ENCODE results near the gene PTPRN2.
"Not testable (repeated sequence)": the region's sequence is repeated elsewhere in the genome, so short reads cannot be mapped to it uniquely, and the experiment has no call there.

PTPRN2 gene

DNA sequence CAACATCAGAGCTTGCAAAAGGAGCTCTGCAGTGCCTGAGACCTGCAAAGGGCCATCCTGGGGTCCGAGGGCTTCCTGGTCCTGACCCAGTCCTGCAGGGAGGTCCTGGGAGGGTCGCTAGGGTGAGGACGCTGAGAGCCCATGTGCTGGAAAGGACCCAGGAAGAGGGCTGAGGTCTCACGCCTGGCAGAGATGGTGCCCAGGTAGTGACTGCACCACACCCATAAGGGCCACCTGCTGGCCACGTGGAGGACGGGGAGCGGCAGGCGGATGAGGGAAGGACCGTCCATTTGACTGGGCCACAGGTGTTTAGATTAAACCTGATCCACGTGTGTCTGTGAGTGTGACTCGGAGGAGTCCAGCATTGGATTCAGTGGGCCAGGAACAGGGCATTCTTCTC, 858.1 kb downstream of the PTPRN2 start:
- no peak for DNase-seq (ENCODE audit: low spot score)
- FAIRE-seq: no peak

DNA sequence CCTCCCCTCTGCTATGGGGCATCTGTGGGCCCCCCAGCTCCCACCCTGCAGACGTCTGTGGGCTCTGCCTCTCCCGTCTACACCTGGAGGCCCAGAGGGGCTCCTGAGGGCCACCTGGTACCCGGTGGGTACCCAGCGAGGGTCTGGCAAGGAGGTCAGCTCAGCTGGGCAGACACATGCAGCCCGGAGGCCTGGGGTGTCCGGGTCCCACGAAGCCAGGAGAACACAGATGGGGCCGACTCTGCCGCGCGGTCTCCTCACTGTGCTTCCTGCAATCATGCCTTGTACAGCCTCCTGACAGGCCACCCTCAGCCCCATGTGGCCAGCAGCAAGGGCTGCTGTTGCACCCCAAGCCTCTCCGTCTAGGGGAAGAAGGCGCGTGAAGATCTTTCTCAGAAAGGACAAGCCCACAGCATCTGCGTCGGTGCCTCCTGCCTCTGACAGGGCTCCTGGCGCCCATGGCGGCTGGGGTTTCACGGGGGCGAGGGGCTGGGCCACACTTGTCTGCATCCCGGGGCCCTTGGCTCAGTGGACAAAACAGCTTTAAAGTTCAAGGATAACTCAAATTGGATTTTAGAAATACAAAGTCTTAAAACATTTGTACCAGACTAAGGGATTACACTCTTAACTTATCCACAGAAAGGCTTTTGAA, 859.5 kb downstream of the PTPRN2 start:
- no peak for FAIRE-seq

DNA sequence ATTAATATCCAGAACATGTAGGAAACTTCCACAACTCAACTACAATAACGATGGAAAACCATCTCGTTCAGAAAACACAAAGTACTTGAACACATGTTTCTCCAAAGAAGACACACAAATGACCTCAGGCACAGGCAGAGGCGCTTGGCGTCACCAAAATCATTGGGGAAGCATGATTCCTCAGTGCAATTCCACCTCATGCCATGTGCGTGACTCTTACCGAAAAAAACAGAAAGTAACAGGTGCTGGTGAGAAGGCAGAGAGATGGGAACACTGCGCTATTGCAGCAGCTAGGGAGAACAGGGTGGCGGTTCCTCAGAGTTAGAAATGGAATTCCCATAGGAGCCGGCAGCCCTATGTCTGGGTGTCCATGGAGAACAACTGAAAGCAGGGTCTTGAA, 860.9 kb downstream of the PTPRN2 start:
- FAIRE-seq (no peak), DNase-seq (ENCODE audit: low spot score) (no peak)

More for the DNA sequence above, 859.5 kb downstream of the PTPRN2 start:
- DNase-seq (ENCODE audit: low spot score): no peak

DNA sequence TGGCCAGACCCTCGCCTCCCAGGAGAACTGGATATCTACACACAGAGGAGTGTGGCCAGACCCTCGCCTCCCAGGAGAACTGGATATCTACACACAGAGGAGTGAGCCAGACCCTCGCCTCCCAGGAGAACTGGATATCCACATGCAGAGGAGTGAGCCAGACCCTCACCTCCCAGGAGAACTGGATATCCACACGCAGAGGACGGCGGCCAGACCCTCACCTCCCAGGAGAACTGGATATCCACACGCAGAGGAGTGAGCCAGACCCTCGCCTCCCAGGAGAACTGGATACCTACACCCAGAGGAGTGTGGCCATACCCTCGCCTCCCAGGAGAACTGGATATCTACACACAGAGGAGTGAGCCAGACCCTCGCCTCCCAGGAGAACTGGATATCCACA, 862.3 kb downstream of the PTPRN2 start:
- FAIRE-seq: not testable (repeated sequence)

DNA sequence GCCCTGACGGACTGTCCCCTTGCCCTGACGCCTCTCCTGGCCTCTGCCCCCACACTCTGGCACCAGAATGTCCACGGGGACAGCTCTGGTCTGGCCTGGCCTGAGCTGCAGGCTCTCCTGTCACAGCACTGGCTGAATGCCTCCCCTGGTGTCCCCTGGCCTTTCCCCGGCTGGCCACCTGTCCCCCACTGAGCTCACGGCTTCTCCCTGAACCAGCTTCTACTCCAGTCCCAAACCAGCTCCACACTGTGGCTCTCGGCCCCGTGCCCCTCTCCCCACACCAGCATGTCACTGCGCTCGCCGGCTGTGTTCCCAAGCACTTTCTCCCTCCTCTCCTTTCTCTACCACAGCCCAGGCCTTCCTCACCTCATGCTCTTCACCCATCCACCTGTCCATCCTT, 864.4 kb downstream of the PTPRN2 start:
- FAIRE-seq (no peak), DNase-seq (ENCODE audit: low spot score) (no peak)

More for the DNA sequence above, 862.3 kb downstream of the PTPRN2 start:
- DNase-seq (ENCODE audit: low spot score): not testable (repeated sequence)

DNA sequence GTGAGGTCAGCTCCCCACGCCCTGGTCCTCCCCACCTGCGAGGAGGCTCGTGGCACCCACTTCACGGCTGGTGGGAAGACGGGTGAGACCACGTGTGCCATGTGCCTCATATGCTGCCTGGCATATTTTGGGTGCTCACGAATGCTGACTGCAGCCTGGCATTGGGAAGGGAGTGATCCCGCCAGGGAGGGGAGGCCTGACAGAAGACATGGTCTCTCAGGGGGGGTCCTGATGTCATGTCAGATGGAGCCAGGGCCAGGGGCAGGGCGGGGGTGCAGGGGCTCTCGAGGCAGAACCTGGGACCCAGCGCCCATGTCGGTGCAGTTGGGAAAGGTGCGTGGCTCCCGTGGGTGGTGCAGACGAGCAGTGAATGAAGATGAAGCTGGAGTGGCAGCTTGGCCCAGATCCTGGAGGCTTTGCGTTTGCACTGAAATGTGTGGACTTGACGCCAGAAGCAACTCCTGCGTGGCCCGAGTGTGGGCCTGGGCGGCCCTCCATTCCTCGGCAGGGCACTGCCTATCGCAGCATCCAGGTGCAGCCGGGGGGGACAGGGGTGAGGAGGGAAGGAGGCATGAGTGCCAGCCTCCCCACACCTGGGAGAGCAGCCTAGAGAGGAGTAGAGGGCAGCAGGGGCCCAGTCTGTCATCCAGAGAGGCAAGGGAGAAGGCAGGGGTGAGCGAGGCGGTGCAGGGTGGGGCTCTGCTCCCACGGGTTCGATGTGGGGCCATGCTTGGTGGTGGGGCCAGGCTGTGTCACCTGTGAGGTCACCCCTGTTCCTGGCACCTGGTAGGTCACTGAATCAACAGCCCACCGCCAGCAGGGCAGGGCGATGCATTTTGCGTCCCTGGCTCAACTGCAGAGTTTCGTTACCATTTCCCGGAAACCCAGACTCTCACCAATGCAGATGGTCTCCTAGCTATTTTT, 865.2 kb downstream of the PTPRN2 start:
- FAIRE-seq: no peak

DNA sequence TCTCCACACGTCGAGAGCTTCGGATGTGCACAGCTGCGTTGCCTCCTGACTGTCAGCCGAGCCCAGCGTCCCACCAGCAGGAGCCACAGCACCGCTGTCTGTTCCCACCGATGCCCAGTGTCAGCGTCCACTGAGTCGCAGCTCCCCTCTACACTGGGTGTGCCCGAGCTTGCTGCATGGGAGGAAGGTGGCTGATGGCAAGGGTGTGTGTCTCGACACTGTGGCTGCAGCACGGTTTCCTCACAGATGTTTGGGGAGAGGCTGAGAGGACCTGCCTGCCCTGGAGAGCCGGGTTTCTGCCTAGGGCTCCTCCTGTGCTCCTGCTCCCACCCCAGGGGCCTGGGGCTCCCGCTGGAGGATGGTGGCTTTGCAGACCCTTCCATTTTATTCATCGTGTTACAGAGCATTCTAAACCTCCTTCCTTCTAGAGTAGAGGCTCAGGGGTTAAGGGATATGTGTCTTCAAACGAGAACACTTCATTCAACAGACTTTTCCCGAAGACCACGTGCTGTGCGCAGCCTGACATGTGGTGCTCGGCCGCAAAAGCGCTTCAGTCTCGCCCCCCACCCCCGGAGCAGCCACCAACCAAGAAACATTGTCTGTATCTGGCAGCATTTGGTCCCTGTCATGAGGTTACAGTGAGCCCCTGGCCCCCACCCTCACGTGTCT, 866.0 kb downstream of the PTPRN2 start:
- DNase-seq (ENCODE audit: low spot score) (no peak), FAIRE-seq (no peak)

More for the DNA sequence above, 865.2 kb downstream of the PTPRN2 start:
- no peak for DNase-seq (ENCODE audit: low spot score)

DNA sequence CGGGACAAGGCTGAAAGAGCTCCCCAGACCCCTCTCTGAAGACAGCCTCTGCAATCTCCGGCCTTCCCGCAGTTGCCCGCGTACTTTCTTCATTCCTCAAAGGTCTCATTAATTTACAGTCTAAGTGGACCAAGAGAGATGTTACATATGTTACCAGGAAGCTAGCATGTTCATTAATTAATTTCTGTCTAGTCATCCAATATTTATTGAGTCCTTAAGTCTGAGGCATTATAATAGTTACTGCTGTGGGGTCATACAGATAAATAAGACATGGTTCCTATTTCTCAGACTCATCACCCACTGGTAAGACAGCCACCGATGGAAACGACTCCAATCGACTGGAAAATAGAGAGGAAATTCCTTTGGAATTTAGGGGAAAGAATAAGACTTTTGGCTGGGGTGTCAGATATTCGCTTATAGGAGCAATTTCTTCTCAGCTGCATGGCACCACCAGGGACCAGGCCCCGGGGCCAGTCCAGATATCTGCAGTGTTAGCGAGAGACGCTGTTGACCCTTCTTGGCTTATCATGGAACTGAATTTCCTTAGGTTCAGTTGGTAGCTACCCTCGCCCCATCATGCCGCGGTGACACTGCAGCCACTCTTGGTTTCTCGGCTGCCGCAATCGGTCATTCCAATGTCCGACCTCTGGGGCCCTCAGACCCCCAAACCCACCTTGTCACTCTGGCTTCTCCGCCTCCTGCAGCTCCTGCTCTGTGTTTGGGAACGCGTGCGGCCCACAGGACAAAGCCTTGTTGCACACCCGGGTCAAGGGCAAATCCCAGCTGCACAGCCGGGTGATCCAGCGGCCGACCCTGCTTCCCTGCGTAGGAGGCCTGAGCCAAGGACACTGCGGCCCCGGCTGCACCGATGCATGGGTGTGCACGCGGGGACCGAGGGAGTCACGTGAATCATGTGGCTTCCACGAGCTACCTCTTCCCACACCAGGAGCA, 867.6 kb downstream of the PTPRN2 start:
- no peak for FAIRE-seq
- DNase-seq (ENCODE audit: low spot score): no peak

DNA sequence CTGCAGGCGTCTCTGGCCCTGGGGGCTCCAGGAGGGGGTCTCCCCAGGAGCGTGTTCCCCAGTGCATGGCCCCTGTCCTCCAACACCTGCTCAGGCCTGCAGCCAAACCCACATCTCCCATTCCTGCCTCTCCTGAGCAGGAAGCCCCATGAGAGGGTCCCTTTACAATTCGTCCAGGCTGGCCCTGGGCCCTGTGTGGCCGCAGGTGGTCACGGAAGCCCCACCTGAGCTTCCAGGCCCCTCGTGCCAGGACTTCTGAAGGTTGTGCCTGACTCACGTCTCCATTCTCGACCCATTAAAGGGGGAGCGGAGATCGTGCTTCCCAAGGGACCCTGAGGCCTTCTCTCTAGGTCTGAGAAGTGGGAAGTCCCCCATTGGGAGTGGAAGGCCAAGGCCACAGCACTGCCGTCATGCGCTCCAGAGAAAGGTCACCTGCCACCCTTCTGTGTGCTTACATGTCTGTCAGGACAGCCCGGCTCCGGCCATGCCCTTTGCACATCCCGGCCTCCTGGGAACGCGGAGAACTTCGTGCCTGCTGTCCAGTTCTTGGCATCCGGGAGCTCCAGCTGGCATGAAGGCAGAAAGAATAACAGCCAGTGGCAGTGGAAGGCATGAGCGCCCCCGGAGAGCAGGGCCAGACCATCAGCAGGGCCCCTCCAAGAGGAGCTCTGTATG, 868.5 kb downstream of the PTPRN2 start:
- FAIRE-seq: no peak
- DNase-seq (ENCODE audit: low spot score): no peak

DNA sequence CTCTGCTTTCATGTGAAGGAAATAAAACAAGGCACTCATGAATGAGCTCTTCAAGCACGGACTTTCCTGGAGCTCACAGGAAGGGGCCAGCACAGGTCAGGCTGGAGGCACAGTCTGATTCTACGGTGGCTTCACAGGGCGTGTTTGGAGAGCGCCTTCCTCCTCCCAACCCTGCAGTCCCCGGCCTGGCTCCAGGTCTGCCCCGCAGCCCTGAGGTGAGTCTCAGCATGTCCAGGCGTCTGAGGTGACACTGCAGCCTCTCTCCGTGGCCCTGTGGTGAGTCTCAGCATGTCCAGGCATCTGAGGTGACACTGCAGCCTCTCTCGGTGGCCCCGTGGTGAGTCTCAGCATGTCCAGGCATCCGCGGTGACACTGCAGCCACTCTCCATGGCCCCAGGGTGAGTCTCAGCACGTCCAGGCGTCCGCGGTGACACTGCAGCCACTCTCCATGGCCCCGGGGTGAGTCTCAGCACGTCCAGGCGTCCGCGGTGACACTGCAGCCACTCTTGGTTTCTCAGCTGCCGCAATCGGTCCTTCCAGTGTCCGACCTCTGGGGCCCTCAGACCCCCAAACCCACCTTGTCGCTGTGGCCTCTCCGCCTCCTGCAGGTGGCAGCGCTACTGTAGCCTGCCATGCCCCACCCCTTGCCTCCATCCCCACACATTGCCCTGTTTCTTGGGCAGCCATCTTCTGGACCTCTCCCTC, 869.2 kb downstream of the PTPRN2 start:
- DNase-seq (ENCODE audit: low spot score): no peak
- no peak for FAIRE-seq

DNA sequence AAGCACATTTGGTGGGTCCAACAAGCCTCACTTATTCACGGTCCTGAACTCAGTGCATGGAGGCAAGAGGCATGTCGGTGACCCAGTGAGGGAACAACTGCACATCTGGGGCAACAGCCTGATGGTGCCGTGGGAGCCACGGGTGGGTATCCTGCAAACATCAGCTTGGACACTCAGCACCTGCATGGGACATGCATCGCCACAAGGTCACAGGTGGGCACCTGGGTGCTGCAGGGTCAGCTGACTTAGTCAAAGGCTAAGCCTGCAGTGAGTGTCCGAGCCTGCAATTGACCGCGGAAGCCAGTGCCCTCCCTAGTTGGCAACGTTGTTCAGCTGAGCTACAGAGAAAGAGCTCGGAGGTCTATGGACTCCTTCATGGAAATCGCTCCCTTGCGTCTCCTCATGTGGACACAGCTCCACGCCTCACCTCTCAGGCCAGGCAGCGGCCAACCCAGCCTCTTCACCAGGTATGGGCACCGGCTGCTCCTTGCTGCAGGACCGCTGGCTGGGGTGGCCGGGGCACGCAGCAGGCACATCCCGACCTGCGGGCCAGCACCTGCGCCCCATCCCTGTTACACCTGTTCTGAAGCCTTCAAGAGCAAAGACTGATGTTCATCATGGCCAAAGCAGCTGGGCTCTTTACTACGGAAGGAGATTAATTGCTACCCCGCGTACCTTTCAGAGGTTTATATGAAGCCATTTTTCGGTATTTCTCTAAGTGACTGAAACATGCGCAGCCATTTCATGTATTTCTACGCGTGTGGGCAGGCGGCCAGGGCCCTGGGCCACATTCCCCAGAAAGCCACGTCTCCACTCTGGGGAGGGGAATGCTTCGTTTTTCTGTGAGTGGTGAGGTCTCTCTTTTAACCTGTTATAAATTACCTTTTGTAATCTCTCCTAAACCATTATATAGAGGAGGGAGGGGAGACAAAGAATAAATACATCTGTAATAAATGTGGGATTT, 870.1 kb downstream of the PTPRN2 start:
- DNase-seq (ENCODE audit: low spot score) (no peak), FAIRE-seq (no peak)

DNA sequence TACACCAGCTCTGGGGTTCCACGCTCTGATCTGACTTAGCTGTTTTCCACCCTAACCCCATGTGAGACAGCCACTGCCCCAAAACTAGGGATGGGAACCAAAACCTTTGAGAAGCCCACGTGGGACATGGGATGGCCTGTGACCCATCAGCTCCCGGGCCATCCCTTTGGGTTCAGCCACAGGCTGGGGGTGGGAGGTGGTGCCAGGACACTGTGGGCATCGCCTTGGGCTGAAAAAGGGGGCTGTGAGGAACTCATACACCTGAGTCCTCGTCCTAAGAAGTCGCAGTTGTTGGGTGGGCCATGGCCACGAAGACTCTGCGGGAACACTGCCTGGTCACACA, 871.7 kb downstream of the PTPRN2 start:
- DNase-seq (ENCODE audit: low spot score): no peak
- FAIRE-seq: no peak

DNA sequence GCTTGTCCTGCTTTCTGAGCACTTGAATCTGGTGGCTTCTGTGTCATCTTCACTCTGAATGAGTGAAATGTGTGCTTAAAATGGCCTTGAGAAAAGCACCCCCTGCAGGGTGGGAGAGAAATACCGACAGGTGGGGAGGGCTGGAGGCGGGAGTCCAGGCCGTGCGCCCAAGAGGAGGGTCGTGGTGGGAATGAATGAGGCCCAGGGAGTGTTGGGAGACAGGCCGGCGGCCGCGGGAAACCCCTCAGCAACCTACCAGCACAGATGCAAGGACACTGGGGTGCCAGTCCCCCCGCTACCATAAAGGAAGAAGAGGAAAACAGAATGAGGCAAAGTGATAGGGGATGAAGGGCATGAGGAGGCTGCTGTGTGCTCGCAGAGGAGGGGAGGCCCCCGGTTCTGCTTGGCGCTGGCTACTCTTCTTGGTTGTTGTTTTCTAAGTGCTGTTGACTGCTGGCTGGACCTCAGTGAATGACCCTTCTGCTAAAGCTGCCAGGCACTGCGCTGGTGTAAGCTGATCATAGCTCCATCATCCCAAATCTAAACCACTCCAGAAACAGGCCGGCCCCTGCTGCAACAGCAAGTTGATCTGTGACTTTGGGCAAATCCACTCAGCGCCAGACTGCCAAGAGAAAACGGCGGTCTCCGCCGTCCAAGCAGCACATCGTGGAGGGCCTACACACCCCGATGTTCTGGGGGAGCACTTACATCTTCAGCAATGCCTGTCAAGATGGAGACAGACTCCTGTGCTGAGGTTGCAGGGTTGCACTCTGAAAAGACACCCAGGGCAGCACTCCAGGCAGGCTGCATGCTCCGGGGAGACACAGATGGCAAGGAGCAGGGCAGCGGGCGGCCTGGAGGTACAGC, 872.3 kb downstream of the PTPRN2 start:
- DNase-seq (ENCODE audit: low spot score) (no peak), FAIRE-seq (no peak)

DNA sequence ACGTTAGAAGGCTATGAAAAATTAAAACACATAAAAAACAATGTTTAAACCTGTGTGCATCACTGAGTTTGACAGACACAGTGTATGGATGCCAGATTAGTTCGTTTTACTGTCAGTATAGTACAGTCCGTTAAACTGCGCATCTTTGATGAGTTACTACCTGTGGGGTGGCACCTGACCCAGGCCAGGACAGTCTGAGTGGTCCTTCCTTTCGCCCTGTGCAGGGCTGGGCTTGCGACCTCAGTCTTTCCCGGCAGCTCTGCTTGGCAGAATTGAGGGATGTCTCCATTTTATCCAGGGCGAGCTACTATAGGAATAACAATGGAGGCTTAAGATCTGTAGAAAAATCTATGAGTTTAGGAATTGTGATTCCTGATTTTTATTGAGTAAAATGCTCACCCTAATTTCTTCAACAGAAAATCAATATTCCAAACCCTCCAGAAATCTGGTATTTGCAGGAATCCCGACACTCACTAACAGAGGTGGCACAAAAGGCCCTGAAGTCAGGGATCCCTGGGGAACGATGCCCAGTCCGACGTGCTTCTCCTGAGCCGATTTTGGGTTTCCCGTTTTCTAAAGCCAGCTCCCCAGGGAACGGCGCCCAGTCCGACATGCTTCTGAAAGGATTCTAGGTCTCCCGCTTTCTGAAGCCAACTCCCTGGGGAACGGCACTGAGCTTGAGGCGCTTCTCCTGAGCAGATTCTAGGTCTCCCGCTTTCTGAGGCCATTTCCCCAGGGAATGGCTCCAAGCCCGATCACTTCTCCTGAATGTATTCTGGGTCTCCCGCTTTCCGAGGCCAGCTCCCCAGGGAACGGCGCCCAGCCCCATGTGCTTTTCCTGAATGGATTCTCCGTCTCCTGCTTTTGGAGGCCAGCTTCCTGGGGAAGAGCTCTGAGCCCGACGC, 873.2 kb downstream of the PTPRN2 start:
- FAIRE-seq: no peak

DNA sequence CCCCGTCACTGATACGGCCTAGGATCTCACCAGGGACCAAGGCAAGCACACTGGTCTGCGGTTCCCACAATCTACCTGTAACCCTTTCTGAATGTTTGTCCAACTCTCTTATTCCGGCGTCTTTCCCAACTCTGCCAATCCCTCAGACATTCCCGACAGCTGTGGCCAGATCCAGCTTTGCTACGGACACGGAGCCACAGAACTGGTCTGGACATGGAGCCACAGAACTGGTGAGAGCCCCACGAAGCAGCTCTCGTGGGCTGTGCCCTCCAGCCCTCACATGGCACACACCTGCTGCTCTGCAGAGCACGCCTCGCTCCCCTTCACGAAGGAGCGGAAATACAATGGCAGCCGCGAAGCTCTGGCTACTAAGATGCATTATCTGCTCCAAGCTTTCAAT, 874.0 kb downstream of the PTPRN2 start:
- DNase-seq (ENCODE audit: low spot score): no peak

More for the DNA sequence above, 873.2 kb downstream of the PTPRN2 start:
- no peak for DNase-seq (ENCODE audit: low spot score)

DNA sequence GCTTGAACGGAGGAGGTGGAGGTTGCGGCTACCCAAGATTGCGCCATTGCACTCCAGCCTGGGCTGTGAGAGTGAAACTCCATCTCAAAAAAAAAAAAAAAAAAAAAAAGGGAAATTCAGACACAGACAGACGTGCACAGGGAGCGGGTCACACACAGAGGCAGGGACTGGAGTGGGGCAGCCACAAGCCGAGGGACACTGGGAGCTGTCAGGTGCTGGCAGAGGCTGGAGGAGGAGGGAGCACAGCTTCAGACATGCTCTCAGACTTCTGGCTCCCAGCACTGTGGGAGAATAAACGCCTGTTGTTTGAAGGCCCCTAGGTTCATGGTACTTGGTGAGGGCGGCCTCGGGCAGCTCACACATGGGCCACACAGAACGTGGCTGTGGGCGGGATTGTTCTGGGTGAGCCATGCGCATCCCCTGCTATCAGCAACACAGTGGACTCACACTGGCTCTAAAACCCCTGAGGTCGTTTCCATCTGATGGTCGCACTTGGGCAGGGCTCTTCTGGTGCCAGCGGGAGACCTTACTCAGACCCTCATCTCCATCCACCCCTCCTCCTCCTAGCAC, 874.9 kb downstream of the PTPRN2 start:
- FAIRE-seq: no peak

More for the DNA sequence above, 874.0 kb downstream of the PTPRN2 start:
- FAIRE-seq: no peak

More for the DNA sequence above, 874.9 kb downstream of the PTPRN2 start:
- no peak for DNase-seq (ENCODE audit: low spot score)
